Stromal cell of bone marrow (primary cell): ENCODE results near the gene MC4R.
"Not testable (repeated sequence)": the region's sequence is repeated elsewhere in the genome, so short reads cannot be mapped to it uniquely, and the experiment has no call there.

Experiments
- DNase-seq: peaks from one replicate; pipeline ENCODE4 v3.0.0-alpha.2; 2012; ENCODE audit warnings: low read depth

The MC4R gene

DNA sequence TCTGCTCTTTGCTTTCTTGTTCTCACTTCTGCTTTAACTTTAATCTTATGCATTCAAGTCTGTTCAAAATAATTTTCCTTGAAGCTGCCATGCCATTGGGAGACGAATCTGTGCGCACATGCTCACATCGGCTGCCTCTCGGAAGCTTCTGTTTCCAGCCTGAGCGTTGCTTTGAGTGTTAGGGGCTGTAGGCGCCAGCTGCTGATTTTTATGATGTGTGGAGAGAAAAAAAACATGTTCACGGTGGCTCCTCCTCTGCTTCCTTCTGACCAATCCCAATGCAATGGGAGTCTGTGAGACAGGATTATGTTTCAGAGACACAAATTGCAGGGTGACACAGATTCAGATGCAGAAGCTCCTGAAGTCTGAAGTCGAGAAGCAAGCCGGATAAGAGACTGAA is at the start of gene MC4R:
Gene MC4R, minus strand, starts transcription at position 180 of the 400 bp plus-strand sequence. CDS start 426 bp downstream, outside the sequence.
- peak; percentile 54 for DNase-seq

DNA sequence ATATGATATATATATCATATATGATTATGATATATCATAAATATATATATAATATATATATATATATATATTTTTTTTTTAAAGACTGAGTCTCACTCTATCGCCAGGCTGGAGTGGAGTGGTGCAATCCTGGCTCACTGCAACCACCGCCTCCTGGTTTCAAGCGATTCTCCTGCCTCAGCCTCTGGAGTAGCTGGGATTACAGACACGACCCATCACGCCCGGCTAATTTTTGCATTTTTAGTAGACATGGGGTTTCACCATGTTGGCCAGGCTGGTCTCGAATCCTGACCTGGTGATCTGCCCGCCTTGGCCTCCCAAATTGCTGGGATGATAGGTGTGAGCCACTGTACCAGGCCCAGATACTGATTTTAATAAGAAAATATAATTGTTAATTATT is 49.7 kb upstream of the MC4R start:
- DNase-seq, result not testable (repeated sequence)

DNA sequence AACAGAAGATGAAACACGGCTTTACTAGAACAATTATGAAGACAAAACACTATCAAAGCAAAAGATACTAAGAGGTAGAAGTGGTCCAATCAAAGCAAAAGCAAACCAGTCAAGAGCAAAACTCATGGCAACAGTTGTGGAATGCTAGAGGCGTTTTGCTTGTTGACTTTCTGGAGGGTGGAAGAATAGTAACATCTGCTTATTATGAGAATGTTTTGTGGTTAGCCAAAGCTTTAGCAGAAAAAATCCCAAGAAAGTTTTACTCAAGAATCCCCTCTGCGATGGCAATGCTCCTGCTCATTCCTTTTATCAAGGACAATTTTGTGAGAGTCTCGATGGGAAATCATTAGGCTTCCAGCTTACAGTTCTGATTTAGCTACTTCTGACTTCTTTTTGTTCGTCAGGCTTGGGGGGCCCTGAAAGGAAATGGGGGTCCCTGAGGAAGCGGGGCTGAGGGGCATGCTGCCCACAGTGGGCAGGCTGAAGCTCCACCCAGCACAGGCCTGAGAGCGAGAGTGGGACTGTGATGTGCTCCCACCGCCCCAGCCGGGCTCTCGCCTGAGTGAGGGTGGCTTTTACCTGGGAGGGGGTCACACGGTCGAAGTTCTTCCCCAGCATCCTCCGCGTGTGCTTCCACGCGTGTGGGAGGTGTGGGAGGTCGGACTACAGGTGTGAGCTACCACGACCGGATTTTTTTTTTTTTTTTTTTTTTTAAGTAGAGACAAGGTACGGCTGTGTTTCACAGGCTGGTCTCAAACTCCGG is 49.0 kb upstream of the MC4R start:
- DNase-seq, result no peak

DNA sequence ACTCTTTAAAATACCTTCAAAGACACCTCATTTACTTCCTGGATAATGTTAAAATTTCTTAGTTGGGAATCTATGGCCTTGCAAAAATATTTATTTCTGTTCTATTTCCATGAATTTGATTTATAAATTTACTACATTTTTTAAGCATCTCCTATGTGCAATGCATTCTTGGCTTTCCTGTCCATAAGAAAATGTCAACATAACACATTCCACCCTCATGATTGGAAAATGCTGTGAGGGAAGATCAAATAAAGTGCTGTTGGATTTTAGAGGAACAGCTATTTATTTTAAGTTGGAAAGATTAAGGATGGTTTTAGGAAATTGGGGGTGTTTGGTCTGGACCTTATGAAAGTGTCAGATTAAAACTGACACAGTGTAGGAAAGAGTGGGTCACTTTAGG is 45.4 kb upstream of the MC4R start:
- DNase-seq, result no peak

DNA sequence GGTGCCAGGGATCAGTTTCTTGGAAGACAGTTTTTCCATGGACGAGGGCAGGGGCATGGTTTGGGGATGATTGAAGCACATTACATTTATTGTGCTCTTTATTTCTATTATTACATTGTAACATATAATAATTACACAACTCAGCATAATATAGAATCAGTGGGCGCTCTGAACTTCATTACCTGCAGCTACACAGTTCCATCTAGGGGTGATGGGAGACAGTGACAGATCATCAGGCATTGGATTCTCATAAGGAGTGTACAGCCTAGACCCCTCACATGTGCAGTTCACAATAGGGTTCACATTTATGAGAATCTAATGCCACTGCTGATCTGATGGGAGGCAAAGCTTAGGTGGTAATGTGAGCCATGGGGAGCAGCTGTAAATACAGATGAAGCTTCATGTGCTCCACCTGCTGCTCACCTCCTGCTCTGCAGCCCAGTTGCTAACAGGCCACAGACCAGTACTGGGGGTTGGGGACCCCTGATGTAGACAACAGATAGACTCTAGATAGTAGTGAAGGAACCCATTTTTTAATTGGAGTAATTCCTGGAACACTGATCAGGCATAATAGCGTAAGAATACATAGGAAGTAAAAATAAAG is 41.5 kb upstream of the MC4R start:
- DNase-seq, result no peak

DNA sequence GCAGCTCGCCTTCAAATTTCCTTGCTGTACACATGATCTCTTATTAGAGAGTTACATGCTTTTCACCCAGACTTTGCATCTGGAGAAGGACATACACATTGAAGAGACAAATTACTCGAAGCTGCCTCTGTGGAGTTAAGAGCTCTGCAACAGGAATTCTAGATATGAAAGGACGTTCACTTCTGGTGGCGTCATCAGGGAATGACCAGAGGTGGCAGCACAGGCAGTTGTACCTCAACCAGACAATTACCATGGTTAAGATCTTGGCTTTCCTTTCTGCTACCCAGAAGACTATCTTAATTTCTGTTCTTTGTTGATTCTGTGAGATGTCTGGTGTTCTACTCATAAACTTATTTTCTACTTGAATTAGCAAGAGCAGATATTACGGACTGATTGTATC is 39.1 kb upstream of the MC4R start:
- no peak for DNase-seq

DNA sequence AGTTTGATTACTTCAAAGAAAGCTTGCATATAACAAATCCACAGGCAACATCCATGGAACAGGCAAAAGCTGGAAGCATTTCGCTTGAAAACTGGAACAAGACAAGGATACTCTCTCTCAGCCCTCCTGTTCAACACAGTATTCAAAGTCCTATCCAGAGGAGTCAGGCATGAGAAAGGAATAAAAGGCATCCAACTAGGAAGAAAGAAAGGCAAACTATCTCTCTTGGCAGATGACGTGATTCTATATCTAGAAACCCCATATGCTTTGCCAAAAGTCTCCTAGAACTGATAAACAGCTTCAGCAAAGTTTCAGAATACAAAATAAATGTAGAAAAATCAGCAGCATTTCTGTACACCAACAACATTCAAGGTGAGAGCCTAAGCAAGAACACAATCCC is 34.1 kb upstream of the MC4R start:
- DNase-seq, result no peak

DNA sequence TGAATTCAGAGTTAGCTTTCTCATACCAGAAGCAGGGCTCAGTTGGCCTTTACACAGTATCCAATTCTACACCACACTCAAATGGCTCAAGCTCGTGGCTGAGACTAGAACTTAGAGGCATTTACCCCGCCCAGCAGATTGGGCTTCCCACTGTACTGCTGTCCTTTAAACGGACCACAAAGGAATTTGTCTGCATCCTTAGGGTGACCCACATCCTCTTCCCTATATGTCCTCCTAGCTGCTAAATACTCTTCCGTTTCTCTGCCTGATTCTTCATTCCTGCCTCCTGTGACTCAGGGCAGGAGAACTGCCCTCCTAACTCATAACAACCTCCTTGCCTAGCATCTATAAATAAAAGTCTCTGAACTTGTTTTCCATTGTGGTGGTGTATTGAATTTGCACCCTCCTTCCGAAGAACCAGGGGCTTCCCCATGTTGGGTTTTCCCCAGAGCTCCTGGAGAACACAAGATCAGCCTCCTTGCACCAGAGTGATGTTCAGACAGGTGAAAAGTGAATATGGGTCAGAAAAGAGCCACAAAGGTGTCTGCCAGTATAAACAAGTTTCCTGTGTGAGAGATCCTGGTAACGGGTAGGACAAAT is 32.0 kb upstream of the MC4R start:
- no peak for DNase-seq

DNA sequence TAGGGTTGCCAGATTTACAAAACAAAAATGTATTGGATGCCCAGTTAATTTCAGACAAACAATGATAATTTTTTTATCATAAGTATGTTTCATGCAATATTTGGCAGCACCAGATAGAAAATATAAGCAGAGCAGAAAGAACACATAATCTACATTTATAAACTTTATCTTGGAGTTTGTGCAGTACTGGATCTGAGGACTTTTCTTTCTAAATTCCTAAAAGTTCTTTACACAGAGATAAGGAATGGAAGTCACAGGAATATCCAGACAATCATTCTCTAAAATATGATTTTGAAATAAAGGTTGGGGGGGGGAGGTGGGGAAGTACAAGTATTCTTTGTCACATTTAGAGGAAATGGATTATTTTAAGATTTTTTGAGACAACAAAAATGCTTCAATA is 28.8 kb upstream of the MC4R start:
- DNase-seq, result no peak

DNA sequence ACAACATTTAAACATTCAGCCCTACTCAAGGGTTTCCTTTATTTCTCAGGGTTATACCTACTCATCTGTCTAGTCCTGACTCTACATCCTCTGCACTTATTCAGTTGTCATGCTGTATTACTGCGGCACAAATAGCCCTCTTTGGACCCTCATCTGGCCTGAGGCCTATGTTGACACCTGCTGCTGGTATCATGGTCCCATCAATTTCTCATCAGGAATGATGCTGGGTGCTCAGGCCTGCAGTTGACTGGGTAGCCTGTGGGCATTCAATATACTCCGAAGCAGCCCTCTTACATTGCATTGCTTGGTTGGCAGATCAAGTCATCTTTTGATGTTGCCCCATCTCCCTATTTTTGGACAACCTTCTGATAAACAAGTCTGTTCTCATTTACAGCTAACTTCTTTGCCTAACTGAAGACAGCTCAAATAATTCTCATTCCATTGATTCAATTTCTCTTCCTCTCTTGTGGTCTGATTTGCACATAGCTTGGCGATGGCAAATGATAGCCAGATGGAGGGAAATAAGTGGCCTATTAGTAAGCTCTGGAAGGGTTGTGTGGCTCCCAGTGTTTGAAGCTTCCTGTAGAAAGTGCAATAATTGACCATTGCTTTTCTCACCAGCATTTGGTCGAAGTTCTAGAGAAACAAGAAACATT is 19.1 kb upstream of the MC4R start:
- DNase-seq, result no peak

DNA sequence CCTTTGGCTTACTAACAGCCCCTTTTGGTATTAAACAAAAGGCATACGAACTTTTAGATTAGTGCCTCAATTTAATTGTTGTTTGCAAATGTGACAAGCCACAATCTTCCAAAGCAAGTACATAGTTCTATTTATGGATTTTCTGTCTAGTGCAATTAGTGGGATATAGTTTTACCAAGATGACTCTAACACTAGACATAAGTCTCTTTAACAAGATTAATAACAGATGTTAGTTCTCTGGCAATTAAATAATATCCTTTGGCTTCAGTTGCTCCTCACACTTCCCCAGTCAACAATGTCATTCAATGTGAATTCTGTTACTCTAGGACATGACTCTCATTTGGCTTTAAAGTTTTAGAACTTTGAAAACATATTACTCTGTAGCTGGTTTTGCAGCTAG is 16.7 kb upstream of the MC4R start:
- DNase-seq, result no peak

DNA sequence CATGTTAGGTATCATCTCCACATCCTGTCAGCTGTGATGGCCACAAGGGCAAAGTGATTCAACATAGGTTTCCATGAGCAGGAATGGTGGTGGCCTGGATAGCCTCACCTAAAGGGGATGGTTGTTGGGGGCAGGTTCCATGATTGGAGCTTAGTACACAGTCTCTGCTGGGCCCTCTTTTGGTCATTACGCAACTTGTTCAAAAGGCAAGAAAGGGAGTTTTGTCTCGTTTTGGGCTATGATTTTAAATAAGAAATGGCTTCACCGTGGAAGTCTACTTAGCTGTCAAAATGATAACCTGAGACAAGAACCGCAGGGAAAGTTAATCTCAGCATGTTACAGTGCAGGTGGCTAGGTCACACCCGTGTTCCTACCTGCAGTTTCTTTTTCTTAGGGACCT is 13.1 kb upstream of the MC4R start:
- DNase-seq, result no peak

DNA sequence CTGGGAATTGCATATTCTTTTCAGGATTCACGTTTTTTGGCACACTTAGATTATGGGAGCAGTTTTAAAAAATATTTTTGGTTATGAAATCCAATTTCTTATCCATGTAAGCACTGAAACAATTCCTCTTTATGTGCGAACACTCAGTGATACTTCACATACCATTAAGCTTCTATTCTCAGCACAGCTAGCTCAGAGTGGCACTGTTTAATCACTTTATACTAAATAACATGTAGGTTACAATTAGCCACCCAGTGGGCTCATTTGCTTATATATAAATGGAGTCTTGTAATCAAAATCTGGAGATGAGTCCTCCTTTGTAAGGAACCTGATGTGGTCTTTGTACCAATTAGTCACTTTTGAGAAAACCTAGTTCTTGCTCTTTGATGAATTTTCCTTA is 11.3 kb upstream of the MC4R start:
- DNase-seq, result no peak

DNA sequence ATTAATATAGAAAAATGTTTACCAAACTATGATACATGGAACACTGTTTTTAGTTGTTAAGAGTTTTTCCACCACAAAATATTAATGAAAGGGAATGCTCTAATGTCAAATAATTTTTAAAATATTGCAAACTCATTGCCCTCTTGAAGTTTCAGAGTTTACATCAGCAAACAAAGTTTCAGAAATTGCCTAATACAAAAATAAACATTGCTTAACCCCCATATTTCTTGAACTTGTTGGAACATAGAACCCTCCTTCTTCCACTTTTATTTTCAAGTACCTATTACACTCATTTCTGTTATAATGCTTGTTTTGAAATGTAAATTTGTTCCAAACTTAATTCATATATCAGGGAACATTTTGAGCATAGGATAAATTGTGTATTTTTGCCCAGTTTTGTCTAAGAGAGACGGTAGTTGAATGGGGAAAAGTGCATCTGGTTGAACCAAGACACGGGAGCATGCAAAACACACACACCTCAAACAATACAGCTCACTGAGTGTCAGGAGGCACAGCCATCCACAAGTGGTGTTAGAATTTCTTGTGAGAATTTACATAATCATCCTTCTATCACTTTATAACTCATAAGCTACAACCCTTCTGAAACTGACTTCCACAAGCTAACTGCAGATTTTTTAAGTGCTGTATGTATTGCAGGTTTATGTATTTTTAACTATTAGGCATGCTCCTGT is 5.3 kb upstream of the MC4R start:
- no peak for DNase-seq

DNA sequence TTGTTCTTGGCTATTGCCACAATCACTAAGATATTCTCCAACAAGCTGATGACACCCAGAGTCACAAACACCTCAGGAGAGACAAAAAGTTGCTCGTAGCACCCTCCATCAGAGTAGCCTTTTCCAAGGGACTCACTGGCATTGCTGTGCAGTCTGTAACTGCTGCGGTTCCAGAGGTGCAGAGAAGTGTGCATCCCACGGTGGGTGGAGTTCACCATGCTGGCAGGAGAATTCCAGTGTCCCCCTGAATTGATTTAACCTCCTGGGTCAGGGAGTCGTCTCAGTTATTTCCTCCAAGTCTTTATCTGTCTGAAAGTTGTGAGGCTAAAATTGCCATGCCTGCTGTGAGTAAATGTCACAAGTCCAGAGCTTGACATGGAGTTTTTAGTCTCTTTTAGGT is 443 bp downstream of the MC4R start:
- DNase-seq, result no peak

DNA sequence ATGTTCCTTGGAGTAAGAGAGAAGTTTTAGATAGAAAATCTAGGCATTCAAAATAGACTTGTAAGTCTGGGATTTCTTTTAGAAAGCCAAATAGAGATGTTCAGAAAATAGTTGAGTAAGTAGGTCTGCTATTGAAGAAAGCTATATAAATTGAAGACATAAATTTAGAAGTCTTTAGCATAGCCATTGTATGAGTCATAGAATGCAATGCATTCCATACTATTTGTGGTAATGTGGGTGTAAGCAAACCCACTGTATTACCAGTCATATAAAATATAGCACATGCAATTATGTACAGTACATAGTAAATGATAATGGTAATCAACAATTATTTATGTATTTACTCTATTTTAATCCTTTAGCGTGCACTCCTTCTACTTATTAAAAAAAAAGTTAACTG is 14.1 kb downstream of the MC4R start:
- DNase-seq, result no peak

DNA sequence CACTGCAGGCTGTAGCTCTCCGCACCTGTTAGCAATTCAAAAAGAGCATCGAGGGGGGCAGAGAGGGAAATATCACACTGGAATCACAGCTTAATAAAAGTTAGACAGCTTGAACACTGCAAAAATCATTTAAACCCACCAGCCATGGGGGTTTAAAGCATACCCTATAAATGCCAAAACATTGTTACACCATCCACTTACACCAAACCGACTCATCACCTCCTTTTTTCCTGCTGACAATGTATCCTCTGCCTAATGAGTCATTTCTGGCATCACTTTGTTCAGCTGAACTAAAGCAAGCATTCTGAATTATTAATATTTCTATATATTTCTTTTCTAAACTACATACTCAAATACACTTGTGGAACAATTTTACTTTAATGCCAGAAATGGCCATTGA is 21.6 kb downstream of the MC4R start:
- no peak for DNase-seq

DNA sequence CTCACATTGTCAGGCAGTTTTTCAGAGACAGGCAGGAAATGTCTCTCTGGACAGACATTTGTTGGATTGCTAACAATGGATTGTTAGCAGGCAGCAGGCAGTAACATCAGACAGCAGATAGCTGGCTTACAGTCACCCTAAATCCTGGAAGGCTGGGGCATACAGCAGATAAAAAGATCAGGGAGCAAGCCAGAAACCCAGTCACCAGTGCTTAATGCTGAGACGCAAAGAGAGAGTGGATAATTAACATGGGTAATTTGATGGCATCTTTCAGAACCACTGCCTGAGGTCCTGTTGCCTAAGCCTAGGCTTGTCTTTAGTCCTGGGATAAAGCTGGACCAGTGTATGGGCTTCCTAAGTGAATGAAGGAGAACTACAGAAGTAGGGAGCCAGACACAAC is 22.4 kb downstream of the MC4R start:
- no peak for DNase-seq

DNA sequence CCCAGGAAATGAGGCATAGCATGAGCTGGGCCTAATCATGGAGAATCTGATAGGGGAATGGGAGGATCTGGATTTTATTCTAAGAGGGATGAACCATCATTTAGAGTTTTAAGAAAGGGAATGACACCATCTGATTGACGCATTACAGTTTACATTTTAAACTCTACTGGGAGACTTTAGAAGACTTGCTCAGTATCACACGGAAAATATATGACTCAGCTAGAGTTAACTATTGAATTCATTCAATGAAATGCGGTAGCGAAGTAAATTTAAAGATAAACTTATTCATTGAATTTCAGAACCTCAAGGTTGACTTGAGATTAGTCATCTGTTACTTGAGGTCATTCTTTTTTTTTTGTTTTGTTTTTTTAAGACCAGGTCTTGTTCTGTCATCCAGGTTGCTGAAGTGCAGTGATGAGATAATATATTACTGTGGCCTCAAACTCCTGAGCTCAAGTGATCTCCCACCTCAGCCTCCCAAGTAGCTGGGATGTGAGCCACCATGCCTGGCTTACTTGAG is 25.0 kb downstream of the MC4R start:
- DNase-seq, result no peak

DNA sequence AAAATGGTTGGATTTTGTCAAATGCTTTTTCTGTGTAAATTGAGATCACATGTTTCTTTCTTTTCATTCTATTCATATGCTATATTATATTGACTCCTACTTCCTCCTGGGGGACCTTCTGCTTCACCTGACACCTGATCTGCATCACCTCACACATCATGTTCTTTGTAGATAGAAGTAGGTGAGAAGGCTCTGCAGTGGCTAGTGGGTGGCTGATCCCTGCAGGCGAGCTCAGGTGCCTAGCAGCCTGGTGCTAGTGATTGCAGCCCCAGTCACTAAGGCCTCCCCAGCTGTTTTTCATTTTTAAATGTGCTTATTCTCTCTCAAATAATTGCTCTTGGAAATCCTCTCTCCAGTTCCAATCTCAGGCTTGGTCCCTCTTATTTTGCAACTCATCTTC is 33.6 kb downstream of the MC4R start:
- no peak for DNase-seq

DNA sequence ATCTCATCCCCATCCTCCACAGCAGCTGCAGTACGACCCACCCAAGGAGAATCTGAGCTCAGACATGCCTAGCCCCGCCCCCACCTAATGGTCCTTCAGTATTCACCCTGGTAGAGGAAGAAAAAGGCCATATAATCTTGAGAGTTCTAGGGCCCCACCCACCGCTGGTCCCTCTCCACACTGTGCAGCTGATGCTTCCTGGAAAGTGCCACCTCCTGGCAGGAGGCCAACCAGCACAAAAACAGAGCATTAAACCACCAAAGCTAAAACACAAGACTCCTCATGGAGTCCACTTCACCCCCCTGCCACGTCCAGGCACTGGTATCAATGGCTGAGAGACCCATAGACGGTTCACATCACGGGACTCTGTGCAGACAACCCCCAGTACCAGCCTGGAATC is 40.7 kb downstream of the MC4R start:
- DNase-seq, result no peak

DNA sequence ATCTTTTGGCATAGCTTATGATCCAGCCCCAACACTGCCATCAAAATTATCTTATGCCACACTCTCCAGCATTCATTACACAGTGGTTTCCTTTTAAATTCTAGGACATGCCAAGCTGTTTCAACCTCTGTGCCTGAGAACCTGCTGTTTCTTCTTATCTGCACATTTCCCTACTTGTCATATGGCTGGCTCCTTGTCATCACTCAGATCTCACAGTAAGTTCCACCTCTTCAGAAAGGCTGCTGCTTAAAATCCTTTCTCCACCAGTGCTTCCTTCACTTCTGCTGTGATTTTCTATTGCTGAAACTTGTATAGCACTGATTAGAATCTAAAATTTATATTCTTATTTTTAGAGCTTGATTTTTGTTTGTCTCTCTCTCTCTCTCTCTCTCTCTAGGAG is 43.4 kb downstream of the MC4R start:
- no peak for DNase-seq
